Measurements from ENCODE around the gene APOL1. TPM values are rescaled to one million over a fixed set of nuclear protein-coding genes. Genes with fewer than 3 reads are reported as not detected.
"Not testable (repeated sequence)": the region's sequence is repeated elsewhere in the genome, so short reads cannot be mapped to it uniquely, and the experiment has no call there.

Gene APOL1
- total RNA-seq, 1 donor from 2014 or later = 85.8 TPM

DNA sequence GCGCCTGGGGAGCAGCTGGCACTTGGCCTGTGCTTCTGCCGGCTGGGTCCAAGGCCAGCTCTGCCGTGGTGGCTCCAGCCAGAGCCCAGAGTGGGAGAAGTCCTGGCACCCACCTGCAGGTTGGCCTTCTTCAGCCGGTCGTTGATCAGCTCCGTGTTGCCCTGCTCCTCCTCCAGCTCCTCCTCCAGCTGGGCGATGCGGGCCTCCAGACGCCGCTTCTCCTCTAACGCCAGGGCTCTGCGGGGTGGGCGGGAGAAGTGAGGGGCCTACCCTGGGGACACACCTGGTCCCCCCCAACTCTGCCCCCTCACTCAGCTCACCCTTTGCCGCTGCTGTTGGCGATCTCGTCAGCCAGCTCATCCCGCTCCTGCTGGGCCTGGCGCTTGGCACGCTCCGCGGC is 32.6 kb downstream of the APOL1 start:
- ATAC-seq = no peak
- intact Hi-C loops (cut with DNase I) = no loop called here
- Histone ChIP-seq H3K4me1 (peaks cover 14% of the 10 kb centered on the region), H3K9me3 (no peaks in the 10 kb centered on the region), H3K27ac (peak overlapping the region; percentile 60), H3K36me3 (peaks cover 95% of the 10 kb centered on the region), H3K27me3 (ENCODE audit: low read depth) (no peaks in the 10 kb centered on the region), H3K4me3 (no peak overlapping the region)
- peak; percentile 44 for DNase-seq
- TF ChIP-seq, protein P1, sequence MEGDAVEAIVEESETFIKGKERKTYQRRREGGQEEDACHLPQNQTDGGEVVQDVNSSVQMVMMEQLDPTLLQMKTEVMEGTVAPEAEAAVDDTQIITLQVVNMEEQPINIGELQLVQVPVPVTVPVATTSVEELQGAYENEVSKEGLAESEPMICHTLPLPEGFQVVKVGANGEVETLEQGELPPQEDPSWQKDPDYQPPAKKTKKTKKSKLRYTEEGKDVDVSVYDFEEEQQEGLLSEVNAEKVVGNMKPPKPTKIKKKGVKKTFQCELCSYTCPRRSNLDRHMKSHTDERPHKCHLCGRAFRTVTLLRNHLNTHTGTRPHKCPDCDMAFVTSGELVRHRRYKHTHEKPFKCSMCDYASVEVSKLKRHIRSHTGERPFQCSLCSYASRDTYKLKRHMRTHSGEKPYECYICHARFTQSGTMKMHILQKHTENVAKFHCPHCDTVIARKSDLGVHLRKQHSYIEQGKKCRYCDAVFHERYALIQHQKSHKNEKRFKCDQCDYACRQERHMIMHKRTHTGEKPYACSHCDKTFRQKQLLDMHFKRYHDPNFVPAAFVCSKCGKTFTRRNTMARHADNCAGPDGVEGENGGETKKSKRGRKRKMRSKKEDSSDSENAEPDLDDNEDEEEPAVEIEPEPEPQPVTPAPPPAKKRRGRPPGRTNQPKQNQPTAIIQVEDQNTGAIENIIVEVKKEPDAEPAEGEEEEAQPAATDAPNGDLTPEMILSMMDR (IDR thresholded peaks at IDR 0.05) = no peak

GRCh38 chr22:36286096-36286957 is 33.4 kb downstream of the APOL1 start:
- DNase-seq = peak; percentile 73
- Histone ChIP-seq H3K4me1 (peaks cover 14% of the 10 kb centered on the region), H3K27me3 (ENCODE audit: low read depth) (no peaks in the 10 kb centered on the region), H3K27ac (peak overlapping the region; percentile 60), H3K9me3 (no peaks in the 10 kb centered on the region), H3K36me3 (peaks cover 92% of the 10 kb centered on the region), H3K4me3 (no peak overlapping the region)
- TF ChIP-seq, protein P1 (IDR thresholded peaks at IDR 0.05) = peak; percentile 94
- intact Hi-C loops (cut with DNase I) = no loop called here
- peak; percentile 77 to 88 for ATAC-seq

DNA sequence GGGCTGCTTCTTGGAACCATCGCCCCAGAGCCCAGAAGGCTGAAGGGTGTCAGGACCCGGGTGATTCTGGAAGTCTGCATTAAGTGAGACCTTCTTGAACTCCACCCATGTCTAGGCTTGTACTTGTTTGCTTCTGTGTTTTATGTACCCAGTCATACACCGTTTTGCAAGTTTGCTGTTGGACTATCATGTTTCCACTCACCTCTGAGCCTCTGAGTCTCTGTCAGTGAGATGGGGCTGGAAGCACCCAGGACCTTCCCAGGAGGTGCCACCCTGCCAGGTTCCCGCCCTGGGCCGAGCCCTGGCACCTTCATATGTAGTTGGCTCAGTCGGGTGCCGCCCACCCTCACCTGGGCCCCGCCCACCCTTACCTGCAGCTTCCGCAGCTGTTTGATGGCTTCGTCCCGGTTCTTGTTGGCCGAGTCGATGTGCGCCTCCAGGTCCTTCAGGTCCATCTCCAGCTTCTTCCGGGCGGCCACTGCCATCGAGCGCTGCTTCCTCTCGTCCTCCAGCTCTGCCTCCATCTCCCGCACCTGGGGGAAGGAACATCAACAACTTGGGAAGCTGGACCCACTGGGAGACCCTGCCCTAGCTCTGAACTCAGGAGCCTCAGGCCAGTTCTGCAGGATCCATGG is 35.1 kb downstream of the APOL1 start:
- Histone ChIP-seq H3K36me3 (peaks cover 92% of the 10 kb centered on the region), H3K4me3 (no peak overlapping the region), H3K9me3 (no peaks in the 10 kb centered on the region), H3K4me1 (peaks cover 14% of the 10 kb centered on the region), H3K27me3 (ENCODE audit: low read depth) (no peaks in the 10 kb centered on the region), H3K27ac (peak overlapping the region; percentile 13)
- DNase-seq = peak; percentile 59
- ATAC-seq = peak in 1 of 2 donors; percentile 27
- intact Hi-C loops (cut with DNase I) = no loop called here
- TF ChIP-seq, protein P1 (IDR thresholded peaks at IDR 0.05) = no peak

DNA sequence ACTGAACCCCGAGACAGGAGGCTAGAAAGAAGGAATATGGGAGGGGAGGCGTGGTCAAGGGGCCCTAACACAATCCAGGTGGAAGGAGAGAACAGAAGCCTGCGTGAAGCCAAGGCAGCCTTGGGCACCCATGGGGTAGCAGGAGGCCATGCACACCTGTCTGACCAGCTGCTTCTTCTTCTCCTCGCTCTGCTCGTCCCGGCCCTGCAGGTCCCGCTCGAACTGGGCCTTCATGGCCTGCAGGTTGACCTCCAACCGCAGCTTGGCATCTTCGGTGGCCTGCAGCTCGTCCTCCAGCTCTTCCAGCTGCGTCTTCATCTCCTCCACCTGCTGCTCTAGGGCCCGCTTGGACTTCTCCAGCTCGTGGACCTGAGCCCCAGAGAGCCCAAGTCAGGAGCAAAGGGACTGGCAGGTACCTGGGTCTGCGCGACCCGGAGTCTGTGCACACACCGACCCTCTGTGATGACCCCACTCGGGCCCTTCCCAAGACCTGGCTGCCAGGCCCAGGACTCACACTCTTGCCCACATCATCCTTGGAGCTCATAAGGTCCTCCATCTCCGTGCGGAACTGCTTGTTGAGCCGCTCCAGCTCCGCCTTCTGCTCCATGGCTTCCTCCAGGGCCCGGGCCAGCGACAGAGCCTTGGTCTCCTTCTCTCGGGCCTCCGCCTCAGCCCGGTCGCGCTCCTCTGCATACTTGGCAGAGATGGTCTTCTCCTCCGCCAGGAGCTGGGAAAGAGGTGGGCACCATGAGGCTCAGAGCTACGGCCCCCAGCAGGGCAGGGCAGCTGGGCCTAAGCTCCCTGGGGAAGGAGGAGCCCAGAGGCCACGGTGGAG is 35.9 kb downstream of the APOL1 start:
- H3K4me3 ChIP-seq = no peak overlapping the region
- TF ChIP-seq, protein P1 (IDR thresholded peaks at IDR 0.05) = no peak
- H3K36me3 ChIP-seq = peaks cover 92% of the 10 kb centered on the region
- H3K4me1 ChIP-seq = peaks cover 14% of the 10 kb centered on the region
- ATAC-seq = no peak
- intact Hi-C loops (cut with DNase I) = no loop called here
- no peaks in the 10 kb centered on the region for H3K9me3 ChIP-seq
- DNase-seq = peak; percentile 49
- no peaks in the 10 kb centered on the region for H3K27me3 ChIP-seq (ENCODE audit: low read depth)
- H3K27ac ChIP-seq = peak overlapping the region; percentile 13

GRCh38 chr22:36289406-36289870 is 36.5 kb downstream of the APOL1 start:
- DNase-seq = peak; percentile 80
- Histone ChIP-seq H3K27me3 (ENCODE audit: low read depth) (no peaks in the 10 kb centered on the region), H3K27ac (peak overlapping the region; percentile 4), H3K36me3 (peaks cover 92% of the 10 kb centered on the region), H3K4me1 (peaks cover 14% of the 10 kb centered on the region), H3K9me3 (no peaks in the 10 kb centered on the region), H3K4me3 (no peak overlapping the region)
- TF ChIP-seq, protein P1 (IDR thresholded peaks at IDR 0.05) = no peak
- peak; percentile 23 to 39 for ATAC-seq
- intact Hi-C loops (cut with DNase I) = no loop called here

- Histone ChIP-seq H3K36me3 (peaks cover 92% of the 10 kb centered on the region), H3K27ac (peak overlapping the region; percentile 4), H3K4me1 (peaks cover 14% of the 10 kb centered on the region)
- H3K27me3 ChIP-seq (ENCODE audit: low read depth); H3K4me3 ChIP-seq; ATAC-seq; intact Hi-C loops (cut with DNase I); H3K9me3 ChIP-seq: not testable (repeated sequence)
- peak; percentile 27 for DNase-seq
Measured at GRCh38 chr22:36289948-36290371, 37.0 kb downstream of the APOL1 start.

- H3K27me3 ChIP-seq (ENCODE audit: low read depth); H3K9me3 ChIP-seq; ATAC-seq; H3K4me3 ChIP-seq; H3K27ac ChIP-seq; intact Hi-C loops (cut with DNase I): not testable (repeated sequence)
- DNase-seq = peak; percentile 39
- Histone ChIP-seq H3K36me3 (peaks cover 92% of the 10 kb centered on the region), H3K4me1 (peaks cover 14% of the 10 kb centered on the region)
Measured at GRCh38 chr22:36290391-36291075, 37.6 kb downstream of the APOL1 start.

Measured in lower lobe of right lung (tissue), 2 donors.